SK-N-SH treated with all-trans-retinoic acid at 6 μM for 48 hours (cell line): ENCODE data around the gene MAML3.
A peak's percentile ranks its signal among the peaks of the same experiment; 100 is the strongest.

Experiments
- ATAC-seq: fragments of 200-7000 bp; cut with Tn5 transposase; 3 replicates; pipeline ENCODE4 v1.9.1; 2020; ENCODE audit warnings: mild to moderate bottlenecking, moderate library complexity
- BACH2 ChIP-seq: fragments of 250-450 bp; sonication (Bioruptor Pico); IDR thresholded peaks from 2 replicates; pipeline ENCODE4 v1.9.0; 2021; ENCODE audit warnings: mild to moderate bottlenecking, borderline replicate concordance
- CSRNP3 ChIP-seq: fragments of 250-450 bp; sonication (Bioruptor Pico); IDR thresholded peaks from 2 replicates; pipeline ENCODE4 v1.5.1; 2021; ENCODE audit warnings: mild to moderate bottlenecking, moderate library complexity
- ESRRG ChIP-seq: fragments of 250-450 bp; sonication (Bioruptor Pico); IDR thresholded peaks from 2 replicates; pipeline ENCODE4 v1.6.1; 2021; ENCODE audit warnings: mild to moderate bottlenecking
- GLIS3 ChIP-seq: fragments of 250-450 bp; sonication (Bioruptor Pico); IDR thresholded peaks from 2 replicates; pipeline ENCODE4 v1.5.0; 2020; ENCODE audit warnings: mild to moderate bottlenecking, moderate library complexity
- ISL1 ChIP-seq: fragments of 250-450 bp; sonication (Bioruptor Pico); IDR thresholded peaks from 2 replicates; pipeline ENCODE4 v2.1.2; 2022; ENCODE audit warnings: mild to moderate bottlenecking, moderate library complexity
- OSR1 ChIP-seq: fragments of 250-450 bp; sonication (Bioruptor Pico); IDR thresholded peaks from 2 replicates; pipeline ENCODE4 v1.8.0; 2022; ENCODE audit warnings: moderate library complexity, mild to moderate bottlenecking, inconsistent platforms
- PATZ1 ChIP-seq: fragments of 250-450 bp; sonication (Bioruptor Pico); IDR thresholded peaks from 2 replicates; pipeline ENCODE4 v1.8.0; 2020; ENCODE audit warnings: mild to moderate bottlenecking, moderate library complexity, borderline replicate concordance
- POU6F1 ChIP-seq: fragments of 250-450 bp; sonication (Bioruptor Pico); IDR thresholded peaks from 2 replicates; pipeline ENCODE4 v1.8.0; 2021; ENCODE audit warnings: low read depth, mild to moderate bottlenecking, moderate library complexity, borderline replicate concordance
- PPARA ChIP-seq: fragments of 250-450 bp; sonication (Bioruptor Pico); IDR thresholded peaks from 2 replicates; pipeline ENCODE4 v1.5.0; 2020; ENCODE audit warnings: mild to moderate bottlenecking, borderline replicate concordance
- RARB ChIP-seq: fragments of 250-450 bp; sonication (Bioruptor Pico); IDR thresholded peaks from 2 replicates; pipeline ENCODE4 v1.8.0; 2021; ENCODE audit warnings: mild to moderate bottlenecking, moderate library complexity
- SNAI2 ChIP-seq: fragments of 250-450 bp; sonication (Bioruptor Pico); IDR thresholded peaks from 2 replicates; pipeline ENCODE4 v1.5.0; 2020; ENCODE audit warnings: mild to moderate bottlenecking, moderate library complexity
- TOX ChIP-seq: fragments of 250-450 bp; sonication (Bioruptor Pico); IDR thresholded peaks from 2 replicates; pipeline ENCODE4 v1.8.0; 2021; ENCODE audit warnings: mild to moderate bottlenecking, moderate library complexity, borderline replicate concordance
- TSHZ2 ChIP-seq: fragments of 250-450 bp; sonication (Bioruptor Pico); IDR thresholded peaks from 2 replicates; pipeline ENCODE4 v1.5.0; 2020; ENCODE audit warnings: mild to moderate bottlenecking, moderate library complexity
- ZC3H10 ChIP-seq: fragments of 250-450 bp; sonication (Bioruptor Pico); IDR thresholded peaks from 2 replicates; pipeline ENCODE4 v1.5.1; 2021; ENCODE audit warnings: mild to moderate bottlenecking, moderate library complexity
- ZFP3 ChIP-seq: fragments of 250-450 bp; sonication (Bioruptor Pico); IDR thresholded peaks from 2 replicates; pipeline ENCODE4 v1.5.0; 2020; ENCODE audit warnings: mild to moderate bottlenecking, moderate library complexity
- ZFP30 ChIP-seq: fragments of 450-650 bp; formaldehyde crosslinking; IDR thresholded peaks from 2 replicates; pipeline ENCODE4 v1.5.0; 2022; ENCODE audit warnings: mild to moderate bottlenecking, moderate library complexity
- ZNF565 ChIP-seq: fragments of 450-650 bp; formaldehyde crosslinking; conservative IDR thresholded peaks from 2 replicates; pipeline ENCODE4 v1.5.0; 2020; ENCODE audit warnings: low read depth, mild to moderate bottlenecking, moderate library complexity
- ZNF8 ChIP-seq: fragments of 450-650 bp; formaldehyde crosslinking; IDR thresholded peaks from 2 replicates; pipeline ENCODE4 v1.5.0; 2020; ENCODE audit warnings: mild to moderate bottlenecking, moderate library complexity

Gene MAML3

GRCh38 chr4:140085881-140086280 is 68.1 kb downstream of the MAML3 start:
- no peak for ATAC-seq
- TF ChIP-seq ZFP30 (no peak), ZNF8 (CRISPR knock-in tag) (no peak), SNAI2 (CRISPR knock-in tag) (no peak), OSR1 (no peak), ZFP3 (CRISPR knock-in tag) (no peak), CSRNP3 (no peak), TOX (CRISPR knock-in tag) (no peak), BACH2 (no peak), PPARA (no peak), TSHZ2 (CRISPR knock-in tag) (no peak), GLIS3 (CRISPR knock-in tag) (no peak)
- TF ChIP-seq, all 23 proteins: peak for 0

- ATAC-seq = no peak
- TF ChIP-seq ISL1 = no peak
- TF ChIP-seq POU6F1 (CRISPR knock-in tag) = no peak
- no peak for TF ChIP-seq ZFP3 (CRISPR knock-in tag)
- TF ChIP-seq RARB (CRISPR knock-in tag) = no peak
- no peak for TF ChIP-seq TSHZ2 (CRISPR knock-in tag)
- TF ChIP-seq GLIS3 (CRISPR knock-in tag) = no peak
- TF ChIP-seq TOX (CRISPR knock-in tag) = no peak
- no peak for TF ChIP-seq ESRRG (CRISPR knock-in tag)
- TF ChIP-seq ZNF565 = no peak
Measured at GRCh38 chr4:140085062-140085622, 68.8 kb downstream of the MAML3 start.

- no peak for TF ChIP-seq OSR1
- ATAC-seq = no peak
Measured at GRCh38 chr4:140084385-140084784, 69.6 kb downstream of the MAML3 start.

GRCh38 chr4:140082391-140082755 is 71.6 kb downstream of the MAML3 start:
- ATAC-seq = peak; percentile 50
- TF ChIP-seq ZNF8 (CRISPR knock-in tag) = no peak
- TF ChIP-seq ZC3H10 = no peak

GRCh38 chr4:140081641-140082390 is 72.2 kb downstream of the MAML3 start:
- ATAC-seq = peak; percentile 47
- TF ChIP-seq CSRNP3 (no peak), PATZ1 (no peak), ZNF565 (no peak), ISL1 (no peak), SNAI2 (CRISPR knock-in tag) (no peak)
